Smooth muscle cell (in vitro differentiated cells): Measurements from ENCODE around the gene CYP2A6. TPM values are rescaled to one million over a fixed set of nuclear protein-coding genes. Genes with fewer than 3 reads are reported as not detected.
"Not testable (repeated sequence)": the region's sequence is repeated elsewhere in the genome, so short reads cannot be mapped to it uniquely, and the experiment has no call there.

Source experiments
- DNase-seq: peaks from one replicate; lab custom pipeline; 2025; ENCODE audit not compliant: unreplicated experiment; lab: John Stamatoyannopoulos, UW
- H2AFZ ChIP-seq: fragments of 200-600 bp; sonication (generic); 2 replicates; pipeline ENCODE4 v1.6.0; 2016; ENCODE audit warnings: antibody characterized with exemption, low read depth, mild to moderate bottlenecking
- H3F3A ChIP-seq: fragments of 200-600 bp; sonication (generic); 2 replicates; pipeline ENCODE4 v1.6.0; 2017; ENCODE audit warnings: antibody characterized with exemption, low read depth
- H3K27ac ChIP-seq: fragments of 200-600 bp; sonication (generic); 2 replicates; pipeline ENCODE4 v1.5.1; 2016; ENCODE audit warnings: low read depth, mild to moderate bottlenecking
- H3K27me3 ChIP-seq: fragments of 200-600 bp; sonication (generic); 2 replicates; pipeline ENCODE4 v1.6.1; 2016; ENCODE audit warnings: low read depth, mild to moderate bottlenecking
- H3K36me3 ChIP-seq: fragments of 200-600 bp; sonication (generic); 2 replicates; pipeline ENCODE4 v1.5.1; 2016; ENCODE audit warnings: low read depth
- H3K4me1 ChIP-seq: fragments of 200-600 bp; sonication (generic); 2 replicates; pipeline ENCODE4 v1.5.1; 2016; ENCODE audit warnings: low read depth
- H3K4me2 ChIP-seq: fragments of 200-600 bp; sonication (generic); 2 replicates; pipeline ENCODE4 v1.6.0; 2016; ENCODE audit warnings: mild to moderate bottlenecking
- H3K4me3 ChIP-seq: fragments of 200-600 bp; sonication (generic); 2 replicates; pipeline ENCODE4 v1.5.1; 2016; ENCODE audit warnings: mild to moderate bottlenecking
- H3K79me2 ChIP-seq: fragments of 200-600 bp; sonication (generic); 2 replicates; pipeline ENCODE4 v1.6.0; 2016; ENCODE audit warnings: low read depth, mild to moderate bottlenecking
- H3K9ac ChIP-seq: fragments of 200-600 bp; sonication (generic); 2 replicates; pipeline ENCODE4 v1.6.0; 2016; ENCODE audit warnings: low read depth
- H3K9me3 ChIP-seq: fragments of 200-600 bp; sonication (generic); replicated peaks from 2 replicates; pipeline ENCODE4 v1.5.1; 2016; ENCODE audit warnings: low read depth
- H4K20me1 ChIP-seq: fragments of 200-600 bp; sonication (generic); 2 replicates; pipeline ENCODE4 v1.6.0; 2016; ENCODE audit warnings: low read depth
- WGBS: methylation state at CpG from one replicate; pipeline ENCODE4 v1.1.7; 2016; ENCODE audit warnings: low lambda C conversion rate; 5-methylcytosine and 5-hydroxymethylcytosine counted together
- polyA plus RNA-seq: library from polyadenylated mRNA; unstranded; fragments of >200 nt; fragmentation: Nextera tagmentation; extraction: Ambion mirVana; gene quantifications from 2 replicates; pipeline ENCODE4 v1.2.1, GENCODE V29; 2016
- total RNA-seq: library from RNA; depleted of rRNA; stranded (reverse); fragments of >200 nt; gene quantifications from 2 replicates; pipeline ENCODE4 v1.2.3, GENCODE V29; 2014
- TF ChIP-seq, protein P1 (sequence below): fragments of 200-600 bp; sonication (generic); IDR thresholded peaks from 2 replicates; pipeline ENCODE4 v1.5.1; 2017; ENCODE audit warnings: borderline replicate concordance, mild to moderate bottlenecking, antibody characterized with exemption; ENCODE audit not compliant: insufficient read depth, poor library complexity, severe bottlenecking

The CYP2A6 gene
- total and polyA plus RNA-seq, 2 experiments from 2014 or later: not detected

DNA sequence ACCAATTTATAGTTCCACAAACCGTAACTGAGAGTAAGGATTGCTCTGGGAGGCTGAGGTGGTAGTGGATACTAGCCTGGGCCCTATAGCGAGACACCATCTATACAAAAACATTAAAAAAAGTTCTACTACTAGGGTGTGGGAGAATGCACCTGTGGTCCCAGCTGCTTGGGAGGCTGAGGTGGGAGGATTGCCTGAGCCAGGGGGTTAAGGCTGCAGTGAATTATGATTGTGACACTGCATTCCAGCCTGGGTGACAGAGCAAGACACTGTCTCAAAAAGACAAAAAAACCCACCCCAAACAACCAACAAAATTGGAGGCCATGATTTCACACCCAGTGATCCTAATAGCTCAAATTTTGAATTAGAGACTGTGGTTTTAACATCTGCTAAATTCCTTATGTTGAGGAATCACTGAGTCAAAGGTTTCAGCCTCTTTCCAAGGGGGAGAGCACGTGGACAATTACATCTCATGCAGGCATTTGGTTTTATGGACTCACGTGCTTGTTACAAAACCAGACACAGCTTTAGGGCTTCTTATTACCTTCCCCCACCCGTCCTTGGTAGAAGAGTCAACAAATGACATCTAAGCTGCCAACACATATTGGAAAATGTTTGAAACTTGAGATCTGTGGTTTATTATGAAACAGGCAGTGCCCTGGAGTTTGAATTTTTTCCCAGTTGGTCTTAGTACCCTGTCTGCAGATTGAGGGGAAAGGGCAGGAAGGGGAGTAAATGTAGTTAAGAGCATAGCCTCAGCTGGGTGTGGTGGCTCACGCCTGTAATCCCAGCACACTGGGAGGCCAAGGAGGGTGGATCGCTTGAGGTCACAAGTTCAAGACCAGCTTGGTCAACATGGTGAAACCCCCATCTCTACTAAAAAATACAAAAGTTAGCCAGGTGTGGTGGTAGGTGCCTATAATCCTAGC, 18.5 kb downstream of the CYP2A6 start:
- Histone ChIP-seq H3K9me3 (no peaks in the 10 kb centered on the region), H3K4me1 (no peaks in the 10 kb centered on the region), H4K20me1 (no peaks in the 10 kb centered on the region), H3K4me3 (no peak overlapping the region), H3K27ac (no peak overlapping the region), H3F3A (peaks cover 5% of the 10 kb centered on the region), H2AFZ (no peak overlapping the region), H3K79me2 (no peaks in the 10 kb centered on the region), H3K4me2 (no peak overlapping the region), H3K27me3 (no peaks in the 10 kb centered on the region), H3K9ac (no peak overlapping the region), H3K36me3 (no peaks in the 10 kb centered on the region)
- TF ChIP-seq, protein P1, sequence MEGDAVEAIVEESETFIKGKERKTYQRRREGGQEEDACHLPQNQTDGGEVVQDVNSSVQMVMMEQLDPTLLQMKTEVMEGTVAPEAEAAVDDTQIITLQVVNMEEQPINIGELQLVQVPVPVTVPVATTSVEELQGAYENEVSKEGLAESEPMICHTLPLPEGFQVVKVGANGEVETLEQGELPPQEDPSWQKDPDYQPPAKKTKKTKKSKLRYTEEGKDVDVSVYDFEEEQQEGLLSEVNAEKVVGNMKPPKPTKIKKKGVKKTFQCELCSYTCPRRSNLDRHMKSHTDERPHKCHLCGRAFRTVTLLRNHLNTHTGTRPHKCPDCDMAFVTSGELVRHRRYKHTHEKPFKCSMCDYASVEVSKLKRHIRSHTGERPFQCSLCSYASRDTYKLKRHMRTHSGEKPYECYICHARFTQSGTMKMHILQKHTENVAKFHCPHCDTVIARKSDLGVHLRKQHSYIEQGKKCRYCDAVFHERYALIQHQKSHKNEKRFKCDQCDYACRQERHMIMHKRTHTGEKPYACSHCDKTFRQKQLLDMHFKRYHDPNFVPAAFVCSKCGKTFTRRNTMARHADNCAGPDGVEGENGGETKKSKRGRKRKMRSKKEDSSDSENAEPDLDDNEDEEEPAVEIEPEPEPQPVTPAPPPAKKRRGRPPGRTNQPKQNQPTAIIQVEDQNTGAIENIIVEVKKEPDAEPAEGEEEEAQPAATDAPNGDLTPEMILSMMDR: no peak
- WGBS: 51% methylated on average over 7 of the region's 7 CpGs
- DNase-seq: no peak

DNA sequence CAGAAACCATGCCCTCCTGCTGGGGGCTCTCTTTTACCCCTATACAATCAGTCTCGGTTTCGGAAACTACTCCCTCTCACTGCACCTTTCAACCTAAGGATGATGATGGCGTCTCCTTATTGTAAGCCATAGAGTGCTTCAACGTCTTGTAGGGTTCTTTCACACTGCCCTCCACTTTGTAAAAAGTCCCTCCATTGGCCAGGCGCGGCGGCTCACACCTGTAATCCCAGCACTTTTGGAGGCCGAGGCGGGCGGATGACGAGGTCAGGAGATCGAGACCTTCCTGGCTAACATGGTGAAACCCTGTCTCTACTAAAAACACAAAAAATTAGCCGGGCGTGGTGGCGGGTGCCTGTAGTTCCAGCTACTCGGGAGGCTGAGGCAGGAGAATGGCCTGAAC, 19.5 kb downstream of the CYP2A6 start:
- H3K27ac ChIP-seq, H3K9me3 ChIP-seq, H3K4me2 ChIP-seq, H4K20me1 ChIP-seq, H3K36me3 ChIP-seq, H3K4me1 ChIP-seq, H3K27me3 ChIP-seq, H3F3A ChIP-seq, H3K79me2 ChIP-seq, H3K9ac ChIP-seq, DNase-seq, H2AFZ ChIP-seq, H3K4me3 ChIP-seq: not testable (repeated sequence)
- WGBS: 97% methylated on average over 16 of the region's 16 CpGs

DNA sequence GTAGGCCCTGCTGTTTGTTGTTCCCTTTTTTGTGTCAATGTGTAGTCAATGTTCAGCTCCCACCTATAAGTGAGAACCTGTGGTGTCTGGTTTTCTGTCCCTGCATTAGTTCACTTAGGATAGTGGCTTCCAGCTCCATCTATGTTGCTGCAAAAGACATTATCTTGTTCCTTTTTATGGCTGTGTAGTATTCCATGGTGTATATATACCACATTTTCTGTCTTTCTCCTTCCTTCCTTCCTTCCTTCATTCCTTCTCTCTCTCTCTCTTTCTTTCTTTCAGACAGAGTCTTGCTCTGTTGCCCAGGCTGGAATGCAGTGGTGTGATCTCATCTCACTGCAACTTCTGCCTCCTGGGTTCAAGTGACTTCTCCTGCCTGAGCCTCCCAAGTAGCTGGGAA, 21.0 kb downstream of the CYP2A6 start:
- H3K27ac ChIP-seq: no peak overlapping the region
- no peaks in the 10 kb centered on the region for H3K27me3 ChIP-seq
- no peak overlapping the region for H3K4me3 ChIP-seq
- TF ChIP-seq, protein P1: no peak
- no peak overlapping the region for H2AFZ ChIP-seq
- no peak for DNase-seq
- H4K20me1 ChIP-seq: no peaks in the 10 kb centered on the region
- H3K9me3 ChIP-seq: no peaks in the 10 kb centered on the region
- H3K4me1 ChIP-seq: no peaks in the 10 kb centered on the region
- no peaks in the 10 kb centered on the region for H3K79me2 ChIP-seq
- no peak overlapping the region for H3K9ac ChIP-seq
- H3F3A ChIP-seq: peaks cover 5% of the 10 kb centered on the region
- H3K4me2 ChIP-seq: no peak overlapping the region
- no peaks in the 10 kb centered on the region for H3K36me3 ChIP-seq

DNA sequence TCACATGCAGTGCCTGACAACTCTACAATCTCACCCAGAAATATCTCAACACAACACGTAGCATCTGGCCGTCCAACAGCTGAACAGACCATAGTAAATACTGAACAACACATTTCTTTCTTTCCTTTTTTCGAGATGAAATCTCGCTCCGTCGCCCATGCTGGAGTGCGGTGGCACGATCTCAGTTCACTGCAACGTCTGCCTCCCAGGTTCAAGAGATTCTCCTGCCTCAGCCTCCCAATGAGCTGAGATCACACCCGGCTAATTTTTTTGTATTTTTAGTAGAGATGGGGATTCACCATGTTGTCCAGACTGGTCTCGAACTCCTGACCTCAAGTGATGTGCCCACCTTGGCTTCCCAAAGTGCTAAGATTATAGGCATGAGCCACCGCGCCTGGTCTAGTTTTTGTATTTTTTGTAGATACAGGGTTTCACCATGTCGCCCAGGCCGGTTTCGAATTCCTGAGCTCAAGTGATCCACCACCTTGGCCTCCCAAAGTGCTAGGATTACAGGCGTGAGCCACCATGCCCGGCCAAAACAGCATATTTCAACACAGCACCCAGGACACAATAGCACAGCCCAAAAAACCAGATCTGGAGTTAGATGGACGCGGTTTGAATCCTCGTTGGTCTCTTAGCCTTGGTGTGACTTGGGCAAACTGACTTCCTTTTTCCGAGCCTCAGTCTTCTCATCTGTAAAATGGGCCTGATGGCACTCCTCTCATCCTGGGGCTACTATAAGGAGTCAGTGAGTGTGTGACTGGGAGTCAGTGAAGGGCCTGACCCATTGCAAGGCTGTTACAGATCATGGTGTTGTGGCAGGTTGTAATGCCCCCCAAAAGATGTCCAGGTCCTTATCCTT, 22.6 kb downstream of the CYP2A6 start:
- no peak overlapping the region for H3K4me3 ChIP-seq
- no peak overlapping the region for H3K27ac ChIP-seq
- H3K4me2 ChIP-seq: no peak overlapping the region
- DNase-seq: no peak
- TF ChIP-seq, protein P1: no peak
- H3K27me3 ChIP-seq: no peaks in the 10 kb centered on the region
- 97% methylated on average over 22 of the region's 22 CpGs for WGBS
- peaks cover 7% of the 10 kb centered on the region for H3K4me1 ChIP-seq
- H3K9me3 ChIP-seq: no peaks in the 10 kb centered on the region
- H4K20me1 ChIP-seq: peaks cover 9% of the 10 kb centered on the region
- H3F3A ChIP-seq: peaks cover 11% of the 10 kb centered on the region
- no peak overlapping the region for H2AFZ ChIP-seq
- no peak overlapping the region for H3K9ac ChIP-seq
- no peaks in the 10 kb centered on the region for H3K36me3 ChIP-seq
- no peaks in the 10 kb centered on the region for H3K79me2 ChIP-seq

DNA sequence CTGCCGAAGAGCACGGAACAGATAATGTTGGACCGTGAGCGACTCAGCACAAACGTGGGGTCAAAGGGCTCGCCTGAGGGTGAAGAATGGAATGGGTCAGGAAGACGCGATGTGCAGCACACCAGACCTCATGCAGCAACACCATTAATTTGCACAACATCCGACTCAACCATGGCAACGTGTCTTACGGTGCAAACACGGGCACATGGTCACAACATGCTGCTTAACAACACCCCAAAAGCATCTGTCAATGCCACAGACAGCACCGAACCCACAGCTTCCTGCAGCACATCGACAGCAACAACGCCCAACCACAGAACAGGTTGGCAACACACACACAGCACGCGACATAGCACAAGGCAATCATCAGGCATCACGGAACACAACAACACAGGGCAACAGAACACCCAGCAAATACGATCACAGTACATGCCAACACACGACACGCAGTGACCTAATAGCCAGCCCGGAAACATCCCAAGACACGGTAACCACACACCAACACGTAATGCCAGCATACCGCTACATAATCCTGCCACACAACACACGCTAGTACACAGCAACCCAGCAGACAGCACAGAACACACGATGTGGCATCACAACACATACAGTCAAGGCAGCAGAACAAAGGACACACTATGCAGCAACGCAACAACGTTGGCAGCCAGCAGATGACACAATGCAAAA, 23.4 kb downstream of the CYP2A6 start:
- peaks cover 11% of the 10 kb centered on the region for H3K4me1 ChIP-seq
- H3K4me3 ChIP-seq, H3K27me3 ChIP-seq, H3K9me3 ChIP-seq, H3K36me3 ChIP-seq, H3K9ac ChIP-seq, H3K79me2 ChIP-seq, H2AFZ ChIP-seq, H3K27ac ChIP-seq, DNase-seq, H3K4me2 ChIP-seq: not testable (repeated sequence)
- peaks cover 13% of the 10 kb centered on the region for H3F3A ChIP-seq
- peaks cover 14% of the 10 kb centered on the region for H4K20me1 ChIP-seq
- 93% methylated on average over 29 of the region's 29 CpGs for WGBS
